HG02981 (cell line): Measurements from ENCODE around the gene PNPLA7.
A peak's percentile ranks its signal among the peaks of the same experiment; 100 is the strongest.
"Not testable (repeated sequence)": the region's sequence is repeated elsewhere in the genome, so short reads cannot be mapped to it uniquely, and the experiment has no call there.

Experiments used
- ATAC-seq: cut with Tn5 transposase; IDR thresholded peaks from one replicate; pipeline ENCODE4 v1.9.1; 2021; ENCODE audit warnings: mild to moderate bottlenecking, moderate library complexity; ENCODE audit not compliant: unreplicated experiment

The PNPLA7 gene

GRCh38 chr9:137452761-137453642 is 97.2 kb downstream of the PNPLA7 start:
- no peak for ATAC-seq

- ATAC-seq, result no peak
Observed at GRCh38 chr9:137452006-137452760, 98.0 kb downstream of the PNPLA7 start.

- not testable (repeated sequence) for ATAC-seq
Observed at GRCh38 chr9:137451264-137452005, 98.8 kb downstream of the PNPLA7 start.

GRCh38 chr9:137450539-137451222 is 99.5 kb downstream of the PNPLA7 start:
- ATAC-seq, result not testable (repeated sequence)

GRCh38 chr9:137449931-137450538 is 100.2 kb downstream of the PNPLA7 start:
- no peak for ATAC-seq

GRCh38 chr9:137449081-137449844 is 100.9 kb downstream of the PNPLA7 start:
- no peak for ATAC-seq

GRCh38 chr9:137448602-137448962 is 101.6 kb downstream of the PNPLA7 start:
- ATAC-seq, result no peak

- ATAC-seq, result no peak
Observed at GRCh38 chr9:137447722-137448601, 102.2 kb downstream of the PNPLA7 start.

GRCh38 chr9:137446851-137447471 is 103.2 kb downstream of the PNPLA7 start:
- no peak for ATAC-seq

- ATAC-seq, result no peak
Observed at GRCh38 chr9:137445930-137446431, 104.2 kb downstream of the PNPLA7 start.

GRCh38 chr9:137445275-137445807 is 104.9 kb downstream of the PNPLA7 start:
- ATAC-seq, result peak; percentile 51

- ATAC-seq, result no peak
Observed at GRCh38 chr9:137444106-137444790, 106.0 kb downstream of the PNPLA7 start.

GRCh38 chr9:137441935-137442321 is 108.3 kb downstream of the PNPLA7 start:
- ATAC-seq, result no peak

- ATAC-seq, result no peak
Observed at GRCh38 chr9:137441289-137441934, 108.8 kb downstream of the PNPLA7 start, which contains the start of gene ENTPD8. ENTPD8 (minus strand) TSS chr9:137441357; CDS start chr9:137438285, 3,072 bp downstream.

- no peak for ATAC-seq
Observed at GRCh38 chr9:137439158-137439714, 111.0 kb downstream of the PNPLA7 start.

- ATAC-seq, result no peak
Observed at GRCh38 chr9:137438591-137439157, 111.5 kb downstream of the PNPLA7 start.
